Measurements from ENCODE around the gene VAT1L. TPM values are rescaled to one million over a fixed set of nuclear protein-coding genes. Genes with fewer than 3 reads are reported as not detected.

The VAT1L gene
- total RNA-seq, 2 experiments from 2014 or later = not detected

DNA sequence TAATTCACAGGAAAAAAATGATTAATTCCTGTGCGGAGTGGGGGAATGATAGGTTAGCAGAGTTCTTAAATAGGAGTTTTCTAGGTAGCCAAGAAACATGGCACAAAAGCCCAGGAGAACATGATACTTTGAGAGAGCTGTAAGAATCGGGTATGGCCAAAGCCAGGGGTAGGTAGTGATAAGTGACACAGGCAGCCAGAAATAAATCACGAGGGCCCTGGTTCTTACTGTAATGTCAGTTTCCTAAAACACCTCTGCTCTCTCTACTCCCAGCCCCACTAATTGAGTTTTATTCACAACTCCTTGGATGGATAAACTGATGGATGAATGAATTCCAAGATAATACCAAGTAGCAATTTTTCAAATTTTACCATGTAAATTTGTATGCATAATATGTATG is 54.1 kb downstream of the VAT1L start:
- Mint-ChIP-seq H3K4me3 (no peak overlapping the region), H3K9me3 (no peaks in the 10 kb centered on the region), H3K36me3 (no peaks in the 10 kb centered on the region), H3K27me3 (peaks cover 18% of the 10 kb centered on the region), H3K4me1 (ENCODE audit: low read depth) (no peaks in the 10 kb centered on the region), H3K27ac (no peak overlapping the region)
- intact Hi-C loops (cut with micrococcal nuclease) = no loop called here
- DNase-seq = no peak
- ChIA-PET POLR2A (no interaction called here), CTCF (no interaction called here)

- POLR2A ChIA-PET = no interaction called here
These were observed 55.0 kb downstream of the VAT1L start for GRCh38 chr16:77843405-77843804.

GRCh38 chr16:77844801-77845200 is 56.4 kb downstream of the VAT1L start:
- no peak for DNase-seq
- H3K27ac Mint-ChIP-seq = no peak overlapping the region
- peaks cover 15% of the 10 kb centered on the region for H3K27me3 Mint-ChIP-seq
- no peaks in the 10 kb centered on the region for H3K4me1 Mint-ChIP-seq (ENCODE audit: low read depth)
- no peak overlapping the region for H3K4me3 Mint-ChIP-seq
- CTCF ChIA-PET = no interaction called here
- intact Hi-C loops (cut with micrococcal nuclease) = no loop called here
- POLR2A ChIA-PET = no interaction called here
- H3K36me3 Mint-ChIP-seq = no peaks in the 10 kb centered on the region
- H3K9me3 Mint-ChIP-seq = no peaks in the 10 kb centered on the region

More at GRCh38 chr16:77843405-77843804, 55.0 kb downstream of the VAT1L start:
- CTCF ChIA-PET = no interaction called here
- no peaks in the 10 kb centered on the region for H3K9me3 Mint-ChIP-seq
- H3K36me3 Mint-ChIP-seq = no peaks in the 10 kb centered on the region
- H3K4me1 Mint-ChIP-seq (ENCODE audit: low read depth) = no peaks in the 10 kb centered on the region
- intact Hi-C loops (cut with micrococcal nuclease) = no loop called here
- no peak overlapping the region for H3K27ac Mint-ChIP-seq
- H3K4me3 Mint-ChIP-seq = no peak overlapping the region
- no peak for DNase-seq
- H3K27me3 Mint-ChIP-seq = peaks cover 18% of the 10 kb centered on the region

DNA sequence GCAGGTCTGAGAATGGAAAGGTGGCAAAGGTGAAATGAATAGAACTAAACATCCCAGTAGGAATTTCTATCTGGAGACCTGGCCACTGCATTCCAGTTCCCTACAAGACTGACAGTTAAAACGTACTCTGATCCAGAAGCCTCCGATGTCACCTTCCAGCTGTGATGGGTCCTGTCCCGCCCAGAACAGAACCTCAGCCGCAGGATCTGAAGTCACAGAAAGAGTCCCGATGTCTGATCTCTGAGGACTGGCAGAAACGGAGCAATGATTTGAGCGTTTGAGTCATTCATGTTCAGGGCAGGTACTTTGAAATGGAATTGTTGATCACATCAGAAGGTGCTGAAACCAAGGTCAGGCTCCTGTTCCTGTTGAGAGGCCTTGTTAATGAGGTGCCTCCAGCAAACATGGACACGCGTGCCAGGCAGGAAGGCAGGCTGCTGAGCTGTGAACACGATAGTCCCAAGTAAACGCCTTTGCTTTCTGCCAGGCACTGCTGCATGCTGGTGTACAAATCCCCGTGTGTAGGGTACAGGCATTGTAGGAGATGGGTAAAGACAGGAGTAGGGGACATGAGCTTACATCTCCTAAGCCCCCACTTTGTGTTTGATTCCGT is 61.4 kb downstream of the VAT1L start:
- intact Hi-C loops (cut with micrococcal nuclease) = no loop called here
- ChIA-PET POLR2A (no interaction called here), CTCF (no interaction called here)
- DNase-seq = no peak
- H3K27ac Mint-ChIP-seq = no peak overlapping the region
- no peaks in the 10 kb centered on the region for H3K9me3 Mint-ChIP-seq
- H3K27me3 Mint-ChIP-seq = peaks cover 15% of the 10 kb centered on the region
- H3K4me3 Mint-ChIP-seq = no peak overlapping the region
- no peaks in the 10 kb centered on the region for H3K36me3 Mint-ChIP-seq
- peaks cover 2% of the 10 kb centered on the region for H3K4me1 Mint-ChIP-seq (ENCODE audit: low read depth)

- Mint-ChIP-seq H3K4me3 (no peak overlapping the region), H3K4me1 (ENCODE audit: low read depth) (peaks cover 2% of the 10 kb centered on the region), H3K9me3 (no peaks in the 10 kb centered on the region), H3K36me3 (no peaks in the 10 kb centered on the region), H3K27ac (no peak overlapping the region), H3K27me3 (peaks cover 10% of the 10 kb centered on the region)
- no peak for DNase-seq
- CTCF ChIA-PET = no interaction called here
- intact Hi-C loops (cut with micrococcal nuclease) = no loop called here
- POLR2A ChIA-PET = no interaction called here
These were observed 62.4 kb downstream of the VAT1L start for GRCh38 chr16:77850636-77851333.

DNA sequence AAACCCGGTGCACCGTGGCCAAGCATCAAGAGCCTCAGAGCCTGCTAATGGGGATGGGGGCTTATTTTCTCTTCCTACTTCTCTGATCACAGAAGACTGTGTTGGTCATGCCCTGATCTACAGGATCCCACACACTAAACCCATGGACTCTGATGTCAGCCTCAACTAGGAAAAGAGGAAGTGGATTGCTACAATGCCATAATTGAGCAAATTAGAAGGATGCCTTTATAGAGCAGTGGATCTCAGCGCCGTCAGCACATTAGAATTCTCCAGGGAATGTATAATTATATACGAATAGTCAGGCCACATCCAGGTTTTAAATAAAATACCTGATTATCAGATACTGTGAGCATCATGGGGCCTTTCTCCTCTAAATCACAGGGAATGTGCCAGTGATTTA is 64.8 kb downstream of the VAT1L start:
- POLR2A ChIA-PET = no interaction called here
- no peak for DNase-seq
- CTCF ChIA-PET = no interaction called here
- H3K27ac Mint-ChIP-seq = no peak overlapping the region
- peaks cover 11% of the 10 kb centered on the region for H3K27me3 Mint-ChIP-seq
- peaks cover 2% of the 10 kb centered on the region for H3K4me1 Mint-ChIP-seq (ENCODE audit: low read depth)
- H3K4me3 Mint-ChIP-seq = no peak overlapping the region
- no peaks in the 10 kb centered on the region for H3K9me3 Mint-ChIP-seq
- no peaks in the 10 kb centered on the region for H3K36me3 Mint-ChIP-seq
- intact Hi-C loops (cut with micrococcal nuclease) = no loop called here

- peaks cover 2% of the 10 kb centered on the region for H3K4me1 Mint-ChIP-seq (ENCODE audit: low read depth)
- H3K36me3 Mint-ChIP-seq = no peaks in the 10 kb centered on the region
- no peaks in the 10 kb centered on the region for H3K9me3 Mint-ChIP-seq
- POLR2A ChIA-PET = no interaction called here
- DNase-seq = no peak
- CTCF ChIA-PET = no interaction called here
- peaks cover 8% of the 10 kb centered on the region for H3K27me3 Mint-ChIP-seq
- H3K4me3 Mint-ChIP-seq = no peak overlapping the region
- H3K27ac Mint-ChIP-seq = no peak overlapping the region
- intact Hi-C loops (cut with micrococcal nuclease) = no loop called here
These were observed 68.2 kb downstream of the VAT1L start for GRCh38 chr16:77856438-77857160.

DNA sequence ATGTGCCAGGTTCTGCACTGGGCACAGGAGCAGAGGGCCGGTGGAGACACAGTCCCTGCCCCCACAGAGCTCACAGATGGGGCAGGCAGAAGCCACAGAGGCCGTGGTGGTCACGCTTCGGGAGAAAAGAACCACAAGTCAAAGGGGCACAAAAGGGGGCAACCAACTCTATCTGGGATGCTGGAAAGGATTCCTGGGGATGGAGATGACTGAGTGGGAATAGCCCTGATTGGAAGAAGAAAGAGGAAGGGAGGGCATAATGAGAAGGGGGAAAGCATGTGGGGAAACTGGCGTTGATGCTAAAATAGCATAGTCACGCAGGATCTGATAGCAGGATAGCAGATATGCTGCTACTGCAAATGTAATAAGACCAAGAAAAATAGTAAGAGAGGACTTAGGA is 69.7 kb downstream of the VAT1L start:
- intact Hi-C loops (cut with micrococcal nuclease) = no loop called here
- peaks cover 8% of the 10 kb centered on the region for H3K27me3 Mint-ChIP-seq
- no peaks in the 10 kb centered on the region for H3K9me3 Mint-ChIP-seq
- CTCF ChIA-PET = no interaction called here
- H3K4me1 Mint-ChIP-seq (ENCODE audit: low read depth) = peaks cover 2% of the 10 kb centered on the region
- no peak overlapping the region for H3K27ac Mint-ChIP-seq
- no peaks in the 10 kb centered on the region for H3K36me3 Mint-ChIP-seq
- no peak overlapping the region for H3K4me3 Mint-ChIP-seq
- DNase-seq = no peak
- POLR2A ChIA-PET = no interaction called here

GRCh38 chr16:77859493-77860232 is 71.3 kb downstream of the VAT1L start:
- Mint-ChIP-seq H3K9me3 (no peaks in the 10 kb centered on the region), H3K36me3 (no peaks in the 10 kb centered on the region), H3K4me1 (ENCODE audit: low read depth) (no peaks in the 10 kb centered on the region), H3K27me3 (peaks cover 7% of the 10 kb centered on the region), H3K4me3 (no peak overlapping the region), H3K27ac (no peak overlapping the region)
- DNase-seq = no peak
- ChIA-PET CTCF (interaction anchor here (0.7 kb wide), 1 partner anchor 114 kb away, joined by 3 read pairs; no protein-coding TSS in a partner anchor), POLR2A (no interaction called here)
- intact Hi-C loops (cut with micrococcal nuclease) = no loop called here

DNA sequence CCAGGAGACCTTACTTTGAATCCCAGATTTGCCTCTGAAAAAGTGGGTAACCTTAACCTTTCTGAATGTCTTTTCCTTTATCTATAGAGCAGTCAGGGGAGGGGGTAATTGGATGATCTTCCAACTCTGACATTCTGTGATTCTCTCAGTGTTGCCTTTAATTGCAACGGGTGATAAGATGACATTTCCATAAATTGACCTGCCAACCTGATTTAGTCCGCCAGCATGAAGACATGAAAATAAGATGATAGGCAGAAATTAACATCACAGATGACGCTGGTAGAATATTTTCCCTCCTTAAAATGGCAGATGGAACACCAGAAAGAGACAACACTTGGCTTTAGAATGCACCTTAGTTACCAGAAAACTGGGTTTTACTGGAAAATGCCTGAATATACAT is 72.6 kb downstream of the VAT1L start:
- ChIA-PET CTCF (no interaction called here), POLR2A (no interaction called here)
- no peak for DNase-seq
- Mint-ChIP-seq H3K27ac (no peak overlapping the region), H3K27me3 (peaks cover 5% of the 10 kb centered on the region), H3K9me3 (no peaks in the 10 kb centered on the region), H3K4me3 (no peak overlapping the region), H3K4me1 (ENCODE audit: low read depth) (no peaks in the 10 kb centered on the region), H3K36me3 (no peaks in the 10 kb centered on the region)
- intact Hi-C loops (cut with micrococcal nuclease) = no loop called here

DNA sequence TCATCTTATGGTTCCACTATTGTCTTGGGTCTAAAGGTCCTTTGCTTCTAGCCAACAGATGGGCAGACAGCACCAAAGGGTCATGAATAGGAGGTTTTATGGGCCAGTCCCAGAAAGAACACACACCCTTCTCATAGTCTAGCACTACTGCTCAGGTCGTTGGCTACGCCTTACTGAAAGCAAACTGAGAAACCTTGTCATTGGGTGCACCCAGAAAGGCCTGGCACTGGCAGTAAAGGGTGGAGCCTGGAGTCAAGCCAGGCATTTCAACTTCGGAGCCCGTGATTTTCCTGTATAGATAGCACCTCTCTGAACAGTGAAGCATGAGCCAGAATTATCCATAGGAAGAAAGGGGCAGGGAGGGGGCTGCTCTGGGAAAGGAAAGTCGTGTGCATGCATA is 74.9 kb downstream of the VAT1L start:
- H3K4me1 Mint-ChIP-seq (ENCODE audit: low read depth) = peaks cover 7% of the 10 kb centered on the region
- intact Hi-C loops (cut with micrococcal nuclease) = no loop called here
- ChIA-PET POLR2A (no interaction called here), CTCF (no interaction called here)
- H3K4me3 Mint-ChIP-seq = no peak overlapping the region
- no peaks in the 10 kb centered on the region for H3K36me3 Mint-ChIP-seq
- H3K9me3 Mint-ChIP-seq = no peaks in the 10 kb centered on the region
- no peak for DNase-seq
- H3K27ac Mint-ChIP-seq = no peak overlapping the region
- peaks cover 2% of the 10 kb centered on the region for H3K27me3 Mint-ChIP-seq

DNA sequence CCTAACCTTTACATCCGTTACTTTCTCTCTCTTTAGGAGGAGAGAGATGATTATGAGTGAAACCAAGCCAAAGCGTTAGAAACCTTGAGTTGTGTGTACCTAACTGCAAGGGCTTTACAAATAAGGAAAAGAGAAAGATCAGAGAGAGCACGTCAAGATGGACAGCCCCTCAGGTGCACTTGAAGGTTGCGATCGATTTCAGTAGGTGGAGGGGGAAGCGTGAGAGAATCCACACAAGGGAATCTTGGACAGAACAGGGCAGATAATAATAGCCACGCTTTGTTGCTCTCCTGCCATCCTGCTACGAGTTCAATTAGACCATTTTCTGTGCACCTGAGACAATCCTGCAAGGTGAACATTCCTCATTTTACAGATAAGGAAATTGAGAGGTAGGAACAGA is 78.4 kb downstream of the VAT1L start:
- DNase-seq = no peak
- ChIA-PET CTCF (no interaction called here), POLR2A (no interaction called here)
- intact Hi-C loops (cut with micrococcal nuclease) = no loop called here
- Mint-ChIP-seq H3K4me1 (ENCODE audit: low read depth) (peaks cover 16% of the 10 kb centered on the region), H3K27ac (no peak overlapping the region), H3K36me3 (no peaks in the 10 kb centered on the region), H3K27me3 (peaks cover 2% of the 10 kb centered on the region), H3K4me3 (no peak overlapping the region), H3K9me3 (no peaks in the 10 kb centered on the region)
